Esophagus squamous epithelium (tissue), 4 donors: ENCODE data around the gene RGS7.

ENCODE experiments used
- CTCF ChIP-seq, 6 experiments: fragments of 450-650 bp in 4 of 6; fragments of 200-600 bp in 2 of 6; sonication (generic) in 2 of 6; IDR thresholded peaks; one replicate each; pipeline ENCODE4 v1.5.1; 2016 to 2019; ENCODE audit warnings: antibody characterized with exemption in 6 of 6, mild to moderate bottlenecking in 4 of 6, moderate library complexity in 4 of 6
- POLR2A ChIP-seq, 4 donors: fragments of 450-650 bp; IDR thresholded peaks; one replicate each; pipeline ENCODE4 v1.6.1; 2017; ENCODE audit warnings: antibody characterized with exemption in 4 of 4, mild to moderate bottlenecking in 4 of 4, moderate library complexity in 3 of 4

GRCh38 chr1:241213139-241213538, 143.9 kb downstream of the RGS7 start:
- TF ChIP-seq POLR2A (IDR thresholded peaks at IDR 0.05) = no peak
- no peak for TF ChIP-seq CTCF (IDR thresholded peaks at IDR 0.05)
